Liver (tissue), 3 donors: ENCODE measurements around the gene CATSPERE.

ENCODE experiments used
- CTCF ChIP-seq: fragments of 150-350 bp; IDR thresholded peaks from 2 replicates; pipeline ENCODE4 v1.5.1; 2017; ENCODE audit warnings: improper control_type of control experiment, low read depth, low read length; ENCODE audit not compliant: missing input control
- GABPA ChIP-seq, 2 donors: IDR thresholded peaks in 1 of 2; conservative IDR thresholded peaks in 1 of 2; 2 replicates each; pipeline ENCODE4 v1.6.1; 2016; ENCODE audit warnings: antibody characterized with exemption in 2 of 2, mild to moderate bottlenecking in 1 of 2, moderate library complexity in 1 of 2
- HNF4A ChIP-seq, 2 donors: conservative IDR thresholded peaks; 2 replicates each; pipeline ENCODE4 v1.6.1; 2016; ENCODE audit warnings: antibody characterized with exemption in 2 of 2, mild to moderate bottlenecking in 2 of 2
- HNF4G ChIP-seq: IDR thresholded peaks from 2 replicates; pipeline ENCODE4 v1.6.1; 2016; ENCODE audit warnings: antibody characterized with exemption
- RAD21 ChIP-seq, 2 donors: IDR thresholded peaks; 2 replicates each; pipeline ENCODE4 v1.6.1; 2016; ENCODE audit warnings: antibody characterized with exemption in 2 of 2, mild to moderate bottlenecking in 2 of 2
- REST ChIP-seq: IDR thresholded peaks from 2 replicates; pipeline ENCODE4 v1.6.1; 2016; ENCODE audit warnings: antibody characterized with exemption, mild to moderate bottlenecking
- donor health status: healthy.
- donor health status: healthy.

- no peak for TF ChIP-seq GABPA (IDR thresholded peaks at IDR 0.05 in 1 of 2, conservative IDR thresholded peaks at IDR 0.05 in 1 of 2)
- no peak for TF ChIP-seq HNF4G
- no peak for TF ChIP-seq CTCF
- no peak for TF ChIP-seq REST
- no peak for TF ChIP-seq RAD21 (IDR thresholded peaks at IDR 0.05)
- no peak for TF ChIP-seq HNF4A (conservative IDR thresholded peaks at IDR 0.05)
Measured at GRCh38 chr1:244626709-244627108, 165.6 kb downstream of the CATSPERE start.
